M059J (cell line): ENCODE data around the gene NCAPD3. TPM values are rescaled to one million over a fixed set of nuclear protein-coding genes. Genes with fewer than 3 reads are reported as not detected.
"Not testable (repeated sequence)": the region's sequence is repeated elsewhere in the genome, so short reads cannot be mapped to it uniquely, and the experiment has no call there.

Experiments used
- DNase-seq: peaks from one replicate; pipeline ENCODE4 v3.0.0-alpha.2; 2012; ENCODE audit warnings: low read depth
- total RNA-seq: library from RNA; depleted of rRNA; stranded (reverse); fragments of >200 nt; shearing (Covaris generic); gene quantifications from 2 replicates; pipeline ENCODE4 v1.2.3, GENCODE V29; 2014

NCAPD3 gene
- total RNA-seq, 1 experiment from 2014 or later = 69.1 TPM

DNA sequence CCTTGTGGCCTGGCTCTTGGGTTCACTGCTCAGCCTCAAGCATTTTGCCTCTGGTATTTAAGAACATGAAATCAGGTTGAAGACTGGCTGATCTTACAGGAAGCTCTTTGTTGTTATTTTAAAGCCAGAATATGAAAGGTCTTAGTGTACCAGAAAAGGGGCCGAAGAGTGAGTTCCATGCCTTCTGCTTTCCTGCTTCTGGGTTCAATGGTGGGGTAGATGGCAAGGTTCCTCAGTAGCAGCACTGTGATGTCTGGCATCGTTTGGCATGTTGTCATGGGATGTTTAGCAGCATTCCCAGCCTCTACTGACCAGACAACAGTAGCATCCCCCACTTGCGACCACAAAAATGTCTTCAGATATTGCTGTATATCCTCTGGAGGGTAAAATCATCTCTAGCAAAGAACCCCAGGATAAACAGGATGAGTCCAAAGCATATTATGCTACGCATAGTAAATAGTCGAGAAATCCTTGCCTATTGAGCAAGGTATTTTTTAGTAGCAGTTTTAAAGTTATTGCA lies 3.1 kb upstream of the NCAPD3 start:
- no peak for DNase-seq

DNA sequence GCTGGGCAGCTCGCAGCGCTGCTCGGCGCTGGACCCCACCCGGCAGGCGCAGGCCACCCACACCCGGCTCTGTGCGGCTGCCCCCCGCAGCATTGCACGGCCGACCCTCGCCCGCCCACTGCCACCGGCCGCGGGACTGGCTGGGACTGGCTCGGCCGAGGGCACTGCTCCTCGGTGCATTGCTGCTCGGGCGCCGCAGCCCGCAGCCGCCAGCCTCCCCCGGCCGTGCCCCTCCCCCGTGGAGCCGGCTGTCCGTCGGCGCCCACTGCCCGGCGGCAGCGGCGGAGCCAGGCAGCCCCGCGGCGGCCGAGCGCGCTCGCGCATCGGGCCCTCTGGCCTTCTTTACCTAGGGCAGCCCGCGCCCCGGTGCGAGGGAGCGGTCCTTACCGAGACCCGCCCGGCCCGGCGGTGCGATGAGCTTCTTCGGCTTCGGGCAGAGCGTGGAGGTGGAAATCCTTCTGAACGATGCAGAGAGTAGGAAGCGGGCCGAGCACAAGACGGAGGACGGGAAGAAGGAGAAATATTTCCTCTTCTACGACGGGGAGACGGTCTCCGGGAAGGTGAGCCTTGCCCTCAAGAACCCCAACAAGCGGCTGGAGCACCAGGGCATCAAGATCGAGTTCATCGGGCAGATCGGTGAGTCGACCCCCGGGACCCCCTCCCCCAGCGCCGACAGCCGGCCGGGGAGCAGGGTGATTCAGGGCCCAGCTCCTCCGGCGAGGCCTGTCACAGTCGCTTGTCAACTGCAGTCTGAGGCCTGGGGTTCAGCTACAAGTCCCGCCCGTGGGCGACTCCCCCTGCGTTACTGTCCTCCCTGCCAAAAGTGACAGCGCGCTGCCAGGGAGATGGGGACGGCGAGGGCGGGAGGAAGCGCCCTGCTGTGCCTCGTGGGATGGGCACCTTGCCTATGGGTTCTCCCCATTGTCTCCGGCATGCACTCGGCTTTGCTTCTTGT lies 1.2 kb upstream of the NCAPD3 start:
- DNase-seq = peak; percentile 58

DNA sequence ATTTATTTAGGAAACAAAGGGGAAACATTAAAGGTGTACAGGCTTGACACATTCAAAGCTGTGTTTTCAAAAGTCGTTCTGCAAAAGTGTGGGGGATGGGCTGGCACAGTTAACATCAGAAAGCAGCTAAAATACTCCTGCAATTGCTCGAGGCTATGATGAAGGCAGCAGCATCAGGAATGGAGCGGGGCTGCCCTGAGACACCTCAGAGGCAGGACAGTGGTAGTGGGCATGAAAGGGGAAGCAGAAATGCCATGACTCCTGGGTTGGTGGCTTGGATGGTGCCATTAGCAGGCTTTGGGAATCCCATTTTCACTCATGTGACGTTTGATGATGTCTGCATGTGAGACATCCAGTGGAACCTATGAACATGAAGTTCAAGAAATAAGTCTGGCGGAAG lies 646 bp downstream of the NCAPD3 start:
- DNase-seq = peak; percentile 14

DNA sequence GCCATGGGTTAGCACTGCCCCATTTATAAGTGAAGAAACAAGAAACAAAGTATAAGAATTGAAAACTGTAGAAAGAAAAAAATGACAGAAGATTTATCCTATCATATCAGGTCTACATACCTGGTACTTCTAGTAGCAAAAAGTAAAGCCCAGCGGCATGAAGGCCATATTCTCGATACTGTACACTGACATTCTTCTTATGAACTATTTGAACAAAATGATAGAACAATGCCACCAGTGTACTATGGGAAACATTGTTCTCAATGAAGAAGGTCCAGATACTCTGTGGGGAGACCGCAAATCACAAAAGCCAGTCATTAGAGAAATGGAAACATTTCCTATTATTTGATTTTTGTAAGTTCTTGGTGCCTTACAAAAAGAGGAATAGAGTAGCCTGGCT lies 7.0 kb downstream of the NCAPD3 start:
- no peak for DNase-seq

DNA sequence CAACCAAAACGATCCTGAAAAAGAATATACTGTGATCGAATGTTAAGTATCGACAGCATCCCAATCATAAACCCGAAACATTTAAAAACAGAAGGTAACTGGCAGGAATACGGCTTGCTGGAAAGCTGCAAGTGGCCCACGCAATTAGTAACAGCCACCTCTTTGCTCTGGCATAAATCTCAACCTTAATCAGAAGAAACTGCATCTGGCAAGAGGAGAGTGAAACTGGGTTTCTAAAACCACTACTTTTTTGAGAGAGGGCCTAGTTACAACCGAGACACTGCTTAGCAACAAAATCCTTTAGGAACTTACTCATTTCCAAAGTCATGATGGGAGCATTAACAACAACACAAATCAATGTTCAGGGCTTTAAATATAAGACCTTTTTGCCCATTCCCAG lies 7.9 kb downstream of the NCAPD3 start:
- DNase-seq = no peak

DNA sequence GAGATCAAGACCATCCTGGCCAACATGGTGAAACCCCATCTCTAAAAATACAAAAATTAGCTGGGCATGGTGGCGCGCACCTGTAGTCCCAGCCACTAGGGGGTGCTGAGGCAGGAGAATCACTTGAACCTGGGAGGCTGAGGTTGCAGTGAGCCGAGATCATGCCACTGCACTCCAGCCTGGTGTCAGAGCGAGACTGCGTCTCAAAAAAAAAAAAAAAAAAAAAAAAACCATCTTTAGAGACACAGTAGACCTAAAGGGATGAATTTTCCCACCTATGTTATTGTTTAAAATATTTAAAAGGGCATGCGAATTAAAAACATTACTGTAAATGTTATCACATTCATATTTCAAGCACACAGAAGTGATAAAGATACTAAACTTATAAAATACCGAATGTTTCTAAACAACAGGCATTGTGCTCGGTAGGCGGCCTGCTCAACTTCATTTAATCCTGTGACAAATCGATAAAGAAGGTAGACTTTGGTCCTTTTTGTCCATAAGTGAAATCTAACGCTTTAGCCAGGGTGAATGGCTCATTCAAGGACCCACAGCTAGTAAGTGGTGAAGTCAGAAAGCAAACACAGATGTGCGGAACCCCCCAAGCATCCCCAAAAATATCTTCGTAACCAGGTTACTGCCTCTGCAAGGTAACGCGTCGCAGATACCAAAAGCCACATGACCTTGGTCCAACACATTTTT lies 16.1 kb downstream of the NCAPD3 start:
- peak; percentile 15 for DNase-seq

DNA sequence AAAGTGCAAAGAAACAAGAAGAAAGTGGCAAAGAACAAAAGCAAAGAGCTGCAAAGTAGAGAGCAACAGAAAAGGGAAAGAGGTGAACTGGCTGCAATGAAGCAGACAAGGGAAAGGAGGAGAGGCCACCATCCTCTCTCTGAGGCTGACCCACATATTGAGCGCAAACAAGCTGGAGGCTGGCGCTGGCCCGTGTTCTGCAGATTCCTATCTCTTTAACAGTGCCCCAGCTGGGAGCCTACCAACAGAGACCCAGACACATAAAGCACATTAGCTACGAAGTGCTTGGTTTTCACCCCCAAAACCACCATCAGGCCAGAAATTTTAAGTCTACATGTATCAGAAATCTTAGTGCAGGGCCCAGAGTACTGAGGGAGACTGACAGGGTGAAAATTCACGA lies 17.6 kb downstream of the NCAPD3 start:
- no peak for DNase-seq

DNA sequence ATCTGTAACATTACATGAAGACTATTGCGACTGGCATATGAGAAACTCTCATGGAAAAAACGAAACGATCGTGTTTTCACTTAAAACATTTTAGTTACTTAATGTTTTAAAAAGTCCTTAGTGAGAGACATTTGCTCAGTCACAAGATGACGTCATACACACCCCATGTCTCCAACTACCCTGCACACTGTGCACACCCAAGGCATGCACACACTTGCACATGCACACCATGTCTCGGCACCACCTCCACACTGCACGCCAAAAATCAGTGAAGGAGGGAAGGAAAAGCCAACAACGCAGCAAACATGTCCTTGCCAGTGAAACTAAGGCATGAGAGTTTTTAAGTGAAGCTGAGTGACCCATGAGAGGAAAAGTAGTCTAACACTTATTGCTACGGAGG lies 18.0 kb downstream of the NCAPD3 start:
- DNase-seq = no peak

DNA sequence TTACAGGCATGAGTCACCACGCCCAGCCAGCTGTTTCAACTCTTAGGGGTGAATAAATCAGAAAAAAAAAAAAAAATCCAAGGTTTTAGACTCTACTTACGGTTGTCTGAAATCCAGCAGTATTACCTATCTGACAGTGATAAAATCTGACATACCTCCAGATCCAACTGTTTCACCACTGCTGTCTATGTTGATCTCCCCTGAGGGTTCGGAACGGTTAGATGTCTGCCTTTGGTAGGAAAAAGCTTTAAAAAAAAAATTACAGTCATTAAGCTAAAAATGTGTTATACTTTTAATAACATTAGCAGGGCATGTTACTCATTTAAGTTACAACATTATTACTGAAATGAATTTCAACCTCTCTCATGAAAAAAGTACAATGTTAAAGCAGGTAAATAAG lies 21.1 kb downstream of the NCAPD3 start:
- DNase-seq = no peak

DNA sequence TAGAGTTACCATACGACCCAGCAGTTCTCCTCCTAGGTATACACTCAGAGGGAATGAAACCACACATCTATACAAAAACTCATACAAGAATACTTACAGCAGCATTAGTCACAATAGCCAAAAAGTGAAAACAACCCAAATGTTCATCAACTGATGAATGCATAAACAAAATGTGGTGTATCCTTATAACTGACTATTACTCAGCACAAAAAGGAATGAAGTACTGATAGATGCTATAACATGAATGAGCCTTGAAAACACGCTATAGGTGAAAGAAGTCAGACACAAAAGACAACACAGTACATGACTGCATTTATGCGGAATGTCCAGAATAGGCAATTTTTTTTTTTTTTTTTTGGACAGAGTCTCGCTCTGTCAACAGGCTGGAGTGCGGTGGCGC lies 23.1 kb downstream of the NCAPD3 start:
- peak; percentile 2 for DNase-seq

DNA sequence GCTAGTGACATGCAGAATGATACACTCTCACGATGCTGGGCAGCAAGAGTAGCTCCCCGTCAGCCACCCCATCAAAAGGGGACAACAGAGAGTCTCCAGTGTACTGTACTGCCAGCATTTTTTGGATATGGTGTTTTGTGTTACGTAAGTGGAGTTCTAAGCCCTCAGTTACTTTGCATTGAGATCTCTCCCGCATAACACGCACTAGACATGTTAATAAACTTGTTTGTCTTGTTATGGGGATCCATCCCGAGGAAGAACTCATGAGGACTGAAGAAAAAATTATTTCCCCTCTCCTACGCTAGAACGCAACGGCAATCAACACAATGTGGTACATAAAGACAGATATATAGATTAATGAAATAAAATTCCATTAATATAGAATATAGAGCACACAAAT lies 24.2 kb downstream of the NCAPD3 start:
- no peak for DNase-seq

DNA sequence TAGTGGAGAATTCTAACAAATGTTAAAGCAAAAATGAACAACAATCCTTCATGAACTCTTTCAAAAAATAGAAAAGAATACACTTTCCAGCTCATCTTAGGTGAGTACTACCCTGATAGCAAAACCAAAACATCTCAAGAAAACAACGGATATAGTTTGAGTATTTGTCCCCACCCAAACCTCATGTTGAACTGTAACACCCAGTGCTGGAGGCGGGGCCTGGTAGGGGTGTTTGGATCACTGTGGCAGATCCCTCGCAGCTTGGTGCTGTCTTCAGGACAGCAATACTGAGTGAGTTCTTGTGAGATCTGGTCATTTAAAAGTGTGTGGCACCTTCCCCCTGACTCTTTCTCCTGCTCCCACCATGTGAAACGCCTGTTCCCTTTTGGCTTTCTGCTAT lies 27.0 kb downstream of the NCAPD3 start:
- DNase-seq = no peak

DNA sequence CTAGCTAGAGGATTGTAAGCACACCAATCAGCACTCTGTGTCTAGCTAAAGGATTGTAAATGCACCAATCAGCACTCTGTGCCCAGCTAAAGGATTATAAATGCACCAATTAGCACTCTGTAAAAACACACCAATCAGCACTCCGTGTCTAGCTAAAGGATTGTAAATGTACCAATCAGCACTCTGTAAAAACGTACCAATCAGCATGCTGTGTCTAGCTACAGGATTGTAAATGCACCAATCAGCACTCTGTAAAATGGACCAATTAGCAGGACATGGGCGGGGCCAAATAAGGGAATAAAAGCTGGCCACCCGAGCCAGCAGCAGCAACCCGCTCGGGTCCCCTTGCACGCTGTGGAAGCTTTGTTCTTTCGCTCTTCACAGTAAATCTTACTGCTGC lies 35.7 kb downstream of the NCAPD3 start:
- not testable (repeated sequence) for DNase-seq

DNA sequence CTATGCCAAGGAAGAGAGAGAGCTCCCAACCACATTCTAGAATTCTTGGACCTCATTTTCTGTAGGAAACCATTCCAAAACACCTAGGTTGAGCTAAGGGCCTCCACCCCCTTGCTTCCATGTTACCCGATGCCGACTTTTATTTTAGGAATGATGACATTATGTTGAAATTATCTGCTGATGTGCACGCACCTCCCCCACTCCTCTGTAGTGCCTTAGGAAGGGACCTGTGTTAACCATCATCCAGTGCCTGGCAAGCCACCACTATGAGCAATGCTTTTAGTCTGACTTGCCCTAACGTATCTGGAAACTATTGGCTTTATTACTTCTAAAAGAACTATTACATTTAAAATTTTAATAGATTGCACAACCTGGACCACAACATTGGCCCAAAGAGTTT lies 42.1 kb downstream of the NCAPD3 start:
- DNase-seq = no peak

DNA sequence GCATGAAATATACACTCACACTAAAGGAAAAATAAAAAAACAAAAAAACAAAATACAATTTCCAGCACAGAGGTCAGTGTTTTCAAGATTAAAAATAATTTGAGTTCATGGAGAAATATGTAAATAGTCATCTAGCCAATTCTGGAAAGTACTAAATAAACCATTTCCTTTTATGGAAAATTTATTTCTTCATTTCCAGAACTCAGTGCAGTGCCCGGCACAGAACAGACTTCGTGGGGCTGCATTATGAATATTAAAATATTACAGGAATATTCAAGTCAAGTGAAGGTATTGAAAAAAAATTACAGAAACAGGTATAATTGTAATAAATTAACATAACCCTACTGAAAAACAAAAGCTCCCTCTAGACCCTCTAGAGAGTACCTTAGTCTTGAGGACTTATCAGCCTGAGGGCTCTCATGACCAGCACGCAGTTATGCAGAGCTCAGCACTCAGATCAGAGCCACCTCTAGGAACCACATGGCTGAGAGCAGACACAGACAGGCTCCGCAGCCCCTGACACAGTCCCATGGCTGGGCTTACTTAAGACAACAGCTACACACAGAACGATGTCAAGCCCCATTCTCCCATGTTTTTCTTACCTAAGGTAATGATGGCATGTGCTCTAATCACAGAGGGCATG lies 45.6 kb downstream of the NCAPD3 start:
- DNase-seq = no peak

DNA sequence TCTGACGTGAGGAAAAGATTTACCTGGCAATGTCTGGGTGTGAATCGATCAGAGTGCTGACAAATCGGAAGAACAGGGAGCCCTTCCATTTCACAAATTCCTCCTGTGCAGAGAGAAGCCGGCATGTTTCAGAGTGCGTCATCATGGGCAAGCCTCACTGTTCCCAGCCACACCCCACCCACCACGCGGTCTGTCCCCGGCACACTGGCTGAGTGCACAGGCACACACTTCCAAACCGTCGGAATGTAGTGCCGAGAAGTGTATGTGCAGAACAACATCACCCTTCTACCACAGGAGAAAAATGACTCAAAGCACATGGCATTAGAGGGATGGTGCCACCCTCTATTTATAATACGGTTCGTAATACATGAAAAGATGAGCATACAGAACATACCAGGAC lies 47.5 kb downstream of the NCAPD3 start:
- DNase-seq = no peak

DNA sequence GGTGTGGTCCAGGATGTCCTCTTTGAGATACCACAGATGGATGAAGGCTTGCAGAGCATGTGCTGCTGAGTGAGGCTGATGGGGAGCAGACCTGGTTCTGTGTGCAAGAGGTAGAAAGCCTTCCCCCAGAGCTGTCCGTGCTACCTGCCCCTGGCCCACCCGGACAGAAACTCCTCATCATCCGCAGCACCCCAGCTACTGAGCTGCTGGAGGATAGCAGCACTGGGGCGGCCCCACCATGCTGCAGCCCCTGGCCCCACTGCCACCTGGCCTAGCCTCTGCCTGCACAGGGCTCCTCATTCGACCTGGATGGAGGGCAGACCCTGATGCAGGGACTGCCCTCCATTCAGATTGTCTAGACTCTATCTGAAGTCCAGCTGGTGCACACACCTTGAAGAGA lies 50.5 kb downstream of the NCAPD3 start:
- no peak for DNase-seq

DNA sequence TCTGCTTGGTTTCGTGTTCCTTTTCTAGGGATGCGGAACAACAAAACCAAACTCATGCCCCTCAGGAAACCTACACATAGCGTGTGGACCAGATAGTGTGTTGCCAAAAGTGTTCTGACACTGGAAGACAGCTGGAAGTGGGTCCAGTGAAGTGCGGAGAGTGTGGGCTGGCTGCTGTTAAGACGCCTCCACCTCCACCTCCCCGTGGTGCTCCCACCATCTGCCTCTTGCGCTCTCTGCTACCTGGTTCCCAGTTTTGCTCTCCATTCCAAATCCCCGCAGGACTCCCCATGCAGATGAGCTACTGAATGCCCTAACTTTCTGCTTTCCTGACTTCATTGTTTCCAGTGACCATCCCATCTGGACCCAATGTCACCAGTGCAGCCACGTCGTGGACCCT lies 51.8 kb downstream of the NCAPD3 start:
- DNase-seq = no peak

DNA sequence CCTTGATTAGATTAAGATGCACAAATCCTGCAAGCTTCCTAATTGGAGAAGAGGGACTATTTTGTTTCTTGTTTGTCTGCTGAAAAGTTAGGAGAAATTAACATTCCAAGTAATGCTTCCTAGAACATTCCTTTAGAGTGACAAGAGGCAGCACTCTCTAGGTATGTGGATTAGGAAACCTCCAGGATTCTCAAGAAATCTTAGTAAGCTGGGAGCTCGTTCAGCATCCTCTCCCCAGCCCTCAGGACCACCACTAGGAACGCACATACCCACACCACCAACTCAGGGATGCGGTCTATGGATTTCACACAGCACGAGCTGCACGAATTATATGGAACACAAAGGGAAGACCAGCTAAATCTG lies 52.9 kb downstream of the NCAPD3 start:
- no peak for DNase-seq

DNA sequence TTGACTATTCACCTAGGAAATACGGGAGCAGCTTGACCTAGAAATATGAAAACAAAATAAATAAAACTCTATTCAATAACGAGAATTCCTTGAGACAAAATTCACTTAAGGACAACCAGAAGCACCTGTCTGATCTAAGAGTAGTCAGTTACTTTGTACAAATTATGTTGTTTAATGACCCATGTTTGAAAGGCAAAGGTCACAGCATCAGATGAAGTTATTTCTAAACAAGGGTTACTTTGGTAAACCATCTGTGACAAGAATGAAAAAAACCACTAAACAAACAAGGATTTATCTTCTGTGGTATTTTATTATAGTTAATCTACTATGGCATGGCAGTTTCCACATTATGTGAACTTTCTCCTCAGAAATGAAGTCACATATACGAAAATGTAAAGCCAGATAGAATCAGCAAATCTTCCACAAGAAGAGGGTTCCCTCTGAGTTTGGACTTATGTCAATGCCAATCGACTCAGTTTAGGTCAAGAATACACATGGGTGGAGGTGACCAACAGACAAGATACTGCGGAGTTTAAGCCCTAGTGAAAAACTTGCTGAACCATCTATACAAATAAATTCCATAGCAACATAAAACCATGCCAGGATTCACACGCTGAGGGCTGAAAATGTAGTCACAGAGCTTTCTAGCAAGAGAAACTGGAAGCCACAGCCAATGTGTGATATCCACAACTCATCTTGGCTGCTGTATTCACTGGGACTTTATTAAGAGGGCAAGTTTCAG lies 53.4 kb downstream of the NCAPD3 start:
- no peak for DNase-seq

DNA sequence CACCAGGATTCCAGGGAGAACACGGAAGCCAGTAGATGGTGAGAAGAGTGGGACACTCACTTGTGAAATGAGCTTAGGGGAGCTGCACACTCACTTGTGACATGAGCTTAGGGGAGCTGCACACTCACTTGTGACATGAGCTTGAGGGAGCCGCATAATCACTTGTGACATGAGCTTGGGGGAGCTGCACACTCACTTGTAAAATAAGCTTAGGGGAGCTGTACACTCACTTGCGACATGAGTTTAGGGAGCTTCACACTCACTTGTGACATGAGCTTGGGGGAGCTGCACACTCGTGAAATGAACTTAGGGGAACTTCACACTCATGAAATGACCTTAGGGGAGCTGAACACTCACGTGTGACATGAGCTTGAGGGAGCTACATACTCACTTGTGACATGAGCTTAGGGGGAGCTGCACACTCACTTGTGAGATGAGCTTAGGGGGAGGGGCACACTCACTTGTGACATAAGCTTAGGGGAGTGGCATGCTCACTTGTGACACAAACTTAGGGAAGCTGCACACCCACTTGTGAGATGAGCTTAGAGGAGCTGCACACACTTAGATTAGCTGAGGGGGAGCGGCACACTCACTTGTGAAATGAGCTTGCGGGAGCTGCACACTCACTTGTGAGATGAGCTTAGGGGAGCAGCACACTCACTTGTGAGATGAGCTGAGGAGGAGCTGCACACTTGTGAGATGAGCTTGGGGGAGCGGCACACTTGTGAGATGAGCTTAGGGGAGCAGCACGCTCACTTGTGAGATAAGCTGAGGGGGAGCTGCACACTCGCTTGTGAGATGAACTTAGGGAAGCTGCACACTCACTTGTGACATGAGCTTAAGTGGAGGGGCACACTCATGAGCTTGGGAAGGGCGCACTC lies 59.0 kb downstream of the NCAPD3 start:
- no peak for DNase-seq
